Mesendoderm (in vitro differentiated cells): Measurements from ENCODE around the gene PIK3CD.

ENCODE experiments used
- DNase-seq: peaks from one replicate; pipeline ENCODE4 v3.0.0; 2013
- H2AK5ac ChIP-seq: 2 replicates; pipeline ENCODE4 v1.6.1; 2013; ENCODE audit warnings: low read length, inconsistent platforms
- H2BK120ac ChIP-seq: 2 replicates; pipeline ENCODE4 v1.6.1; 2013; ENCODE audit warnings: low read depth, mild to moderate bottlenecking, low read length, moderate library complexity, mixed read lengths
- H2BK15ac ChIP-seq: replicated peaks from 2 replicates; pipeline ENCODE4 v1.6.1; 2013; ENCODE audit warnings: low read depth, mild to moderate bottlenecking, moderate library complexity
- H2BK5ac ChIP-seq: 2 replicates; pipeline ENCODE4 v1.6.1; 2013; ENCODE audit warnings: low read length, inconsistent platforms
- H3K18ac ChIP-seq: 2 replicates; pipeline ENCODE4 v1.6.1; 2013; ENCODE audit warnings: mild to moderate bottlenecking, low read length, mixed read lengths
- H3K23ac ChIP-seq: one replicate; pipeline ENCODE4 v1.6.1; 2013; ENCODE audit warnings: low read length
- H3K27ac ChIP-seq: 2 replicates; pipeline ENCODE4 v1.5.1; 2013; ENCODE audit warnings: low read depth, mild to moderate bottlenecking, inconsistent platforms, low read length, moderate library complexity
- H3K27me3 ChIP-seq: 2 replicates; pipeline ENCODE4 v1.6.1; 2013; ENCODE audit warnings: low read length, control low read depth, mild to moderate bottlenecking, inconsistent platforms; ENCODE audit not compliant: insufficient read depth, poor library complexity
- H3K36me3 ChIP-seq: 2 replicates; pipeline ENCODE4 v1.6.1; 2013; ENCODE audit warnings: low read length, inconsistent platforms; ENCODE audit not compliant: control insufficient read depth, insufficient read depth
- H3K4ac ChIP-seq: one replicate; pipeline ENCODE4 v1.6.1; 2013; ENCODE audit warnings: low read depth, mild to moderate bottlenecking, low read length, moderate library complexity
- H3K4me1 ChIP-seq: 2 replicates; pipeline ENCODE4 v1.6.1; 2013; ENCODE audit warnings: low read depth, low read length, inconsistent platforms; ENCODE audit not compliant: control insufficient read depth
- H3K4me2 ChIP-seq: 2 replicates; pipeline ENCODE4 v1.6.1; 2013; ENCODE audit warnings: low read length
- H3K4me3 ChIP-seq: 2 replicates; pipeline ENCODE4 v1.5.1; 2013; ENCODE audit warnings: mild to moderate bottlenecking, low read length
- H3K56ac ChIP-seq: one replicate; pipeline ENCODE4 v1.6.1; 2013; ENCODE audit warnings: low read length
- H3K79me1 ChIP-seq: 2 replicates; pipeline ENCODE4 v1.6.1; 2013; ENCODE audit warnings: low read length, inconsistent platforms
- H3K79me2 ChIP-seq: 2 replicates; pipeline ENCODE4 v1.6.1; 2013; ENCODE audit warnings: mild to moderate bottlenecking, low read length; ENCODE audit not compliant: control insufficient read depth, insufficient read depth
- H3K9ac ChIP-seq: 2 replicates; pipeline ENCODE4 v1.6.1; 2013; ENCODE audit warnings: low read length, inconsistent platforms
- H4K5ac ChIP-seq: one replicate; pipeline ENCODE4 v1.6.1; 2013; ENCODE audit warnings: low read length
- H4K8ac ChIP-seq: one replicate; pipeline ENCODE4 v1.6.1; 2013; ENCODE audit warnings: low read depth, mild to moderate bottlenecking, control low read depth, low read length, moderate library complexity
- WGBS: extraction: QIAGEN DNeasy Blood & Tissue Kit; methylation state at CpG from one replicate; pipeline ENCODE4 v1.1.7; 2013; ENCODE audit warnings: low lambda C conversion rate, missing lambda C conversion rate; ENCODE audit not compliant: insufficient coverage; ENCODE audit errors: extremely low coverage; 5-methylcytosine and 5-hydroxymethylcytosine counted together

The PIK3CD gene

DNA sequence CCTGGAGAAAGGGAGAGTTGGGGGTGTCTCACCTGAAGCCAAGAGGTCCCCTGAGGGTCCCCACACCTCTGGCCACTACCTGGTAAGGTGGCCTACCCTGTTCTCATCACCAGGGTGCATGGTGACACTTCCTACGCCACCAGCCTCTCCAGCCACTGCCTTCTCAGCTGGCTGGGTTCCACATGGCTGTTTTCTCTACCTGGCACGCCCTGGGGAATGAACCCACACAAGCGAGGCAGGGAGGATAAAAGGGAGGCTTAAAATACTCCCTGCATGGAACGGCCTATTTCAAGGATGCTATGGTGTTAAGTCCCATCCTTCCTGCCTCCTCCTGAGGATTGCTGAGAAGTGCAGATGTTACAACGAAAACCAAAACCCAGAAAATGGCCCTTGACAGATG lies 84.7 kb downstream of the PIK3CD start:
- Histone ChIP-seq H2BK5ac (no peak overlapping the region), H3K56ac (no peak overlapping the region), H3K4me3 (no peak overlapping the region), H3K4me2 (no peak overlapping the region), H3K27ac (no peak overlapping the region), H3K79me2 (no peaks in the 10 kb centered on the region), H3K36me3 (peaks cover 33% of the 10 kb centered on the region), H3K27me3 (no peaks in the 10 kb centered on the region), H3K9ac (no peak overlapping the region), H2BK120ac (no peak overlapping the region), H3K79me1 (no peaks in the 10 kb centered on the region), H4K8ac (no peak overlapping the region), H3K18ac (no peak overlapping the region), H3K23ac (no peak overlapping the region), H2AK5ac (no peak overlapping the region), H2BK15ac (no peak overlapping the region), H3K4me1 (no peaks in the 10 kb centered on the region), H4K5ac (no peak overlapping the region), H3K4ac (no peak overlapping the region)
- no CpG with 5 or more reads among the region's 5 CpGs for WGBS
- DNase-seq, result no peak

DNA sequence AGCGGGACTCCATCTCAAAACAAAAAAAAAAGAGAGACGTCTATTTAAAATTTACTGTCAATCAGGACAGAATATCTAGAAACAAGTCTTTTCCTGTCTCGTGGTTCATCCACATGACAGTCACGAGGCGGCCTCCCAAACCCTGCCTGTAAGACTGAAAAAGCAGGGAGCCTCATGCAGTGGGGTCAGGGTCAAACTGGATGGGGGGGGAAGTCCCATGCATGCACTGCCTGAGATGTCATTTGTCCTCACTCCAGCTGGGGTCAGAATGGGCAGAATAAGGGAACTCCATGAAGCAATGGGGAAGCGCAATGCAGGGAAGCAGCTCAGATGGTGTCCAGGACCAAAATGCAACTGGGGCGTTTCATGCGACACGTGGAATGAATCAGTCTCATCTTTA lies 85.5 kb downstream of the PIK3CD start:
- Histone ChIP-seq H2BK120ac (no peak overlapping the region), H3K79me1 (no peaks in the 10 kb centered on the region), H3K18ac (no peak overlapping the region), H2AK5ac (no peak overlapping the region), H3K36me3 (peaks cover 32% of the 10 kb centered on the region), H3K4ac (no peak overlapping the region), H3K4me2 (no peak overlapping the region), H3K27ac (no peak overlapping the region), H4K5ac (no peak overlapping the region), H3K56ac (no peak overlapping the region), H3K27me3 (no peaks in the 10 kb centered on the region), H3K9ac (no peak overlapping the region), H4K8ac (no peak overlapping the region), H3K4me1 (no peaks in the 10 kb centered on the region), H2BK5ac (no peak overlapping the region), H2BK15ac (no peak overlapping the region), H3K23ac (no peak overlapping the region), H3K79me2 (no peaks in the 10 kb centered on the region), H3K4me3 (no peak overlapping the region)
- no peak for DNase-seq
- no CpG with 5 or more reads among the region's 9 CpGs for WGBS

DNA sequence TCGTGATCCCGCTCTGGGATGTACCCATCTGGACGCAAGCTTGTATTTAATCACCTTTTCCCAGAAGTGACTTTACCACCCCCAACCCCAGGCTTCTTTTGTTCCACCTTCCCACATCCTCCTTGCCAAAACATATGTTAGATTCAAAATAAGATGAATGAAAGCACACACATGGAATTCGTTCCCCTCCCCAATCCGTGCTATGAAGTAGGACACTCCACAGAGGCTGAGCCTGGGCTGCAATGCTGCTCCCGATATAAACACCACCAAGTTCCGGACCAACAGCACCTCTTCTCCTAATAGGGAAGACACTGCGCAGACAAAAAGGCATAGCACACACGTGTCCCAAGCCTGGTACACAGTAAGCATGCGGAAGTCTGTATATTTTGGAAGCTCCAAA lies 86.1 kb downstream of the PIK3CD start:
- WGBS, result no CpG with 5 or more reads among the region's 10 CpGs
- Histone ChIP-seq H3K4me2 (no peak overlapping the region), H3K36me3 (peaks cover 25% of the 10 kb centered on the region), H2AK5ac (no peak overlapping the region), H3K23ac (no peak overlapping the region), H3K18ac (no peak overlapping the region), H3K9ac (no peak overlapping the region), H4K5ac (no peak overlapping the region), H3K27ac (no peak overlapping the region), H2BK15ac (no peak overlapping the region), H2BK5ac (no peak overlapping the region), H4K8ac (no peak overlapping the region), H2BK120ac (no peak overlapping the region), H3K4ac (no peak overlapping the region), H3K27me3 (no peaks in the 10 kb centered on the region), H3K4me3 (no peak overlapping the region), H3K4me1 (no peaks in the 10 kb centered on the region), H3K79me2 (no peaks in the 10 kb centered on the region), H3K56ac (no peak overlapping the region), H3K79me1 (no peaks in the 10 kb centered on the region)
- no peak for DNase-seq

DNA sequence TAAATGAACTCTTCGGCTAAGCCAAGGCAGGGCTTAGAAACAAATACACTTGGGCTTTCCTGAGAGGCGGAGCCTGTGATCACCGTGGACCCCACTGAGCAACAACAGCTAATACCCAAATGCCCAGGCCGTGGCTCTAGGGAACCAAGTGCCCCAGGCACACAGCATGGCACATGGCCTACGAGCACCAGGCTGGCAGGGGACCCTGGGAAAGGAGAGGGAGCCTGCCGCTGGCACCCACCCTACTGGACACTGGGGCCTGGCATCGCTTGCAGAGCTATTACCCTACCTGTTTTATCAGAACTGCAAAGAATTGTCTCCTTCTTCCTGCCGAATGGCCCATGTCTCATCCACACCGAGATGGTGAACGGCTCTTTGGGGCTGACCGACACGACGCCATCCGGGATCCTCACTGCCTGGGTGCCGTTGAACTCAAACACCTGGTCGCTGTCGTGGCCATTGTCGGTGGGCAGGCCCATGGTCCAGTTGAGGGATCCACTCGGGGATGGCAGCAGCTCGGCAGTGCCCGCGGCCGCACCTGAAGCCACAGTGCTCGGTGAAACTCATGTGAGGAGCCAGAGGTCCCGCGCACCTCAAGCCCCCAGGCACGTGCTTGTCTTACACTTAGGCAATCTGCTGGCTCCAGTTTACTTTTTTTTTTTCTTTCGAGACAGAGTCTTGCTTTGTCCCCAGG lies 92.7 kb downstream of the PIK3CD start:
- Histone ChIP-seq H3K9ac (no peak overlapping the region), H3K4me3 (no peak overlapping the region), H3K79me1 (no peaks in the 10 kb centered on the region), H3K4me1 (no peaks in the 10 kb centered on the region), H2BK5ac (no peak overlapping the region), H3K79me2 (no peaks in the 10 kb centered on the region), H3K27me3 (no peaks in the 10 kb centered on the region), H4K5ac (no peak overlapping the region), H2BK15ac (no peak overlapping the region), H3K4me2 (no peak overlapping the region), H2BK120ac (no peak overlapping the region), H3K27ac (no peak overlapping the region), H2AK5ac (no peak overlapping the region), H3K36me3 (peaks cover 13% of the 10 kb centered on the region), H3K23ac (no peak overlapping the region), H3K18ac (no peak overlapping the region), H3K56ac (no peak overlapping the region), H3K4ac (no peak overlapping the region), H4K8ac (no peak overlapping the region)
- no peak for DNase-seq
- WGBS, result no CpG with 5 or more reads among the region's 28 CpGs

DNA sequence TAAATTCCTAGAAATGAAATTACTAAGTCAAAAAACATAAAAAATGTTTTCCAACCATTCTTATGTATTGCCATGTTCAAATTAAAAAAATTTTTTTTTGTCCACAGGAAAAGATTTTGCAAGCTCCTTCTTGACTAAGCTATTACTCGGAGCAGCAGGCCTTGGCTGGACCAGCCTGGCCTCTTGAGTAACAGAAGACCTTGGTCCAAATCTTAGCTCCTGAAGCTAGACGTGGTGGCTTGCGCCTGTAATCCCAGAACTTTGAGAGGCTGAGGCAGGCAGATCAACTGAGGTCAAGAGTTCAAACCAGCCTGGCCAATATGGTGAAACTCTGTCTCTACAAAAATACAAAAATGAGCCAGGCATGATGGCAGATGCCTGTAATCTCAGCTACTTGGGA lies 94.7 kb downstream of the PIK3CD start:
- Histone ChIP-seq H3K27ac (no peak overlapping the region), H3K79me1 (no peaks in the 10 kb centered on the region), H3K4me2 (no peak overlapping the region), H2AK5ac (no peak overlapping the region), H3K4me3 (no peak overlapping the region), H2BK120ac (no peak overlapping the region), H3K56ac (no peak overlapping the region), H3K4me1 (no peaks in the 10 kb centered on the region), H3K27me3 (no peaks in the 10 kb centered on the region), H3K9ac (no peak overlapping the region), H3K18ac (no peak overlapping the region), H4K5ac (no peak overlapping the region), H2BK5ac (no peak overlapping the region), H3K4ac (no peak overlapping the region), H2BK15ac (no peak overlapping the region), H3K36me3 (peaks cover 6% of the 10 kb centered on the region), H4K8ac (no peak overlapping the region), H3K23ac (no peak overlapping the region), H3K79me2 (no peaks in the 10 kb centered on the region)
- DNase-seq, result no peak
- no CpG with 5 or more reads among the region's 3 CpGs for WGBS

DNA sequence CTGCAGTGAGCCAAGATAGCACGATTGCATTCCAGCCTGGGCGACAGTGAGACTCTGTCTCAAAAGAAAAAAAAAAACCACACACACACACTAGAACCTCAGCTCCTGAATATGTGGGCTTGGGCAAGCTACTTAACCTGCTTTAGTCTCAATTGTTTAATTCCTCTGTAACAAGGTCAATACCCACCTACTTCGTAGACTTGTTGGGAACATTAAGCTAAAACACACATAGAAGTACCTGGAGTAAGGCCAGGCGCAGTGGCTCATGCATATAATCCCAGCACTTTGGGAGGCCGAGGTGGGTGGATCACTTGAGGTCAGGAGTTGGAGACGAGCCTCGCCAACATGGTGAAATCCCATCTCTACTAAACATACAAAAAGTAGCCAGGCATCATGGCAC lies 95.1 kb downstream of the PIK3CD start:
- Histone ChIP-seq H3K79me2 (no peaks in the 10 kb centered on the region), H3K4me2 (no peak overlapping the region), H4K5ac (no peak overlapping the region), H2BK15ac (no peak overlapping the region), H3K56ac (no peak overlapping the region), H3K27me3 (no peaks in the 10 kb centered on the region), H2BK5ac (no peak overlapping the region), H3K4me3 (no peak overlapping the region), H4K8ac (no peak overlapping the region), H3K4ac (no peak overlapping the region), H2AK5ac (no peak overlapping the region), H3K9ac (no peak overlapping the region), H3K79me1 (no peaks in the 10 kb centered on the region), H3K27ac (no peak overlapping the region), H2BK120ac (no peak overlapping the region), H3K23ac (no peak overlapping the region), H3K4me1 (no peaks in the 10 kb centered on the region), H3K36me3 (peaks cover 5% of the 10 kb centered on the region), H3K18ac (no peak overlapping the region)
- no peak for DNase-seq
- whole genome bisulfite sequencing, result no CpG with 5 or more reads among the region's 7 CpGs
